Cardiac muscle cell (in vitro differentiated cells and primary cell): Measurements from ENCODE around the gene STARD3. TPM values are rescaled to one million over a fixed set of nuclear protein-coding genes. Genes with fewer than 3 reads are reported as not detected.

Source experiments
- DNase-seq, 2 donors: peaks; one replicate each; pipeline versions ENCODE4 v3.0.0 to v3.0.0-alpha.2; 2010 to 2017; ENCODE audit warnings: low read depth in 1 of 2, low spot score in 1 of 2
- H3K27ac ChIP-seq: fragments of 200-600 bp; sonication (generic); 2 replicates; pipeline ENCODE4 v1.5.1; 2016
- H3K27me3 ChIP-seq: fragments of 200-600 bp; sonication (generic); 2 replicates; pipeline ENCODE4 v1.6.0; 2016; ENCODE audit warnings: control low read depth
- H3K36me3 ChIP-seq: fragments of 200-600 bp; sonication (generic); 2 replicates; pipeline ENCODE4 v1.5.1; 2016; ENCODE audit warnings: control low read depth
- H3K4me1 ChIP-seq: fragments of 200-600 bp; sonication (generic); 2 replicates; pipeline ENCODE4 v1.8.1; 2017; ENCODE audit warnings: low read depth, mild to moderate bottlenecking, mixed run types
- H3K4me3 ChIP-seq: fragments of 200-600 bp; sonication (generic); 2 replicates; pipeline ENCODE4 v1.5.1; 2016; ENCODE audit warnings: mild to moderate bottlenecking
- H3K9me3 ChIP-seq: fragments of 200-600 bp; sonication (generic); 2 replicates; pipeline ENCODE4 v1.5.1; 2017; ENCODE audit warnings: low read depth, mild to moderate bottlenecking, control low read depth
- polyA plus RNA-seq: library from polyadenylated mRNA; unstranded; fragments of >200 nt; fragmentation: Nextera tagmentation; extraction: Ambion mirVana; gene quantifications from 2 replicates; pipeline ENCODE4 v1.2.1, GENCODE V29; 2016
- total RNA-seq: library from RNA; depleted of rRNA; stranded (reverse); fragments of >200 nt; gene quantifications from 2 replicates; pipeline ENCODE4 v1.2.3, GENCODE V29; 2016
- TF ChIP-seq, protein P1 (sequence below): IDR thresholded peaks from 2 replicates; pipeline ENCODE4 v1.5.1; 2012; ENCODE audit warnings: low read depth, mild to moderate bottlenecking, low read length

STARD3 gene
- total and polyA plus RNA-seq, 2 experiments from 2014 or later = 47.9 to 67.1 TPM

DNA sequence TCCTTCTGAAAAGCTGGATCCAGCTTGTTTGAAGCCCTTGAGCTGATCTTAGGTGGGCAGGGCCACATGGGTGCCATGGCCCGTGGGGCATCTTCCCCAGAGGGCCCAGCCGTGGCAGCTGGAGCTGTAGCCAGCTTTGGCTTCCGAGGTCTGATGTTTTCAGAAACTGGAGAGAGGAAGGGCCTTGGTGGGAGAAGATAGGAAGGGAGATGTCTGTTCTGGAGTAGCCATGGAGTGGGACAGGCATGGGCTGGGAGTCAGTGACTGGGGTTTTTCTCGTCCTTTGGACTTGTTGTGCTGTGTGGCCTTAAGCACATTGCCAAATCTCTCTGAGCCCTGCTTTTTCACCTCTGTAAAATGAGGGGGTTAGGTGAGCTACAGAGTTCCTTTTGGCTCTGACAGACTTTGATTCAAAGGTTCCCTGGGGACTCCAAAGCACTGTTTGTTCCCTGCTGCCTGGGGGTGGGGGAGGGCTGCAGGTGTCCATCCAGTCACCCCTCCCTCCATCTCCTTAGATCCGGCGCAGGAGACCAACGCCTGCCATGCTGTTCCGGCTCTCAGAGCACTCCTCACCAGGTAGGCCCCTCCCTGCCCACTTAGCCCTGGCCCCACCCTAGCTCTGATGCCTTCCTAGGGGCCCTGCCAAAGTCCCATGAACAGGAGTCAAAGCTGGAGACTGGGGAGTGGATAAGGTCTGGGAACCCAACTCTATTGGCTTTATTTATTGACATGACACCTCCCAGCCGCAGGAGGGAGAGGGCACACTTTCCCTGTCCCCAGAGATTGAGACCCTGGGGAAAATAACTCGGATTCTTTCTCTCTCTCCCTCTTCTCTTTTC lies 8.1 kb upstream of the STARD3 start:
- Histone ChIP-seq H3K27ac (no peak overlapping the region), H3K4me3 (no peak overlapping the region), H3K36me3 (no peaks in the 10 kb centered on the region), H3K4me1 (peaks cover 16% of the 10 kb centered on the region), H3K9me3 (no peaks in the 10 kb centered on the region), H3K27me3 (peaks cover 32% of the 10 kb centered on the region)
- no peak for DNase-seq
- TF ChIP-seq, protein P1, sequence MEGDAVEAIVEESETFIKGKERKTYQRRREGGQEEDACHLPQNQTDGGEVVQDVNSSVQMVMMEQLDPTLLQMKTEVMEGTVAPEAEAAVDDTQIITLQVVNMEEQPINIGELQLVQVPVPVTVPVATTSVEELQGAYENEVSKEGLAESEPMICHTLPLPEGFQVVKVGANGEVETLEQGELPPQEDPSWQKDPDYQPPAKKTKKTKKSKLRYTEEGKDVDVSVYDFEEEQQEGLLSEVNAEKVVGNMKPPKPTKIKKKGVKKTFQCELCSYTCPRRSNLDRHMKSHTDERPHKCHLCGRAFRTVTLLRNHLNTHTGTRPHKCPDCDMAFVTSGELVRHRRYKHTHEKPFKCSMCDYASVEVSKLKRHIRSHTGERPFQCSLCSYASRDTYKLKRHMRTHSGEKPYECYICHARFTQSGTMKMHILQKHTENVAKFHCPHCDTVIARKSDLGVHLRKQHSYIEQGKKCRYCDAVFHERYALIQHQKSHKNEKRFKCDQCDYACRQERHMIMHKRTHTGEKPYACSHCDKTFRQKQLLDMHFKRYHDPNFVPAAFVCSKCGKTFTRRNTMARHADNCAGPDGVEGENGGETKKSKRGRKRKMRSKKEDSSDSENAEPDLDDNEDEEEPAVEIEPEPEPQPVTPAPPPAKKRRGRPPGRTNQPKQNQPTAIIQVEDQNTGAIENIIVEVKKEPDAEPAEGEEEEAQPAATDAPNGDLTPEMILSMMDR = no peak

DNA sequence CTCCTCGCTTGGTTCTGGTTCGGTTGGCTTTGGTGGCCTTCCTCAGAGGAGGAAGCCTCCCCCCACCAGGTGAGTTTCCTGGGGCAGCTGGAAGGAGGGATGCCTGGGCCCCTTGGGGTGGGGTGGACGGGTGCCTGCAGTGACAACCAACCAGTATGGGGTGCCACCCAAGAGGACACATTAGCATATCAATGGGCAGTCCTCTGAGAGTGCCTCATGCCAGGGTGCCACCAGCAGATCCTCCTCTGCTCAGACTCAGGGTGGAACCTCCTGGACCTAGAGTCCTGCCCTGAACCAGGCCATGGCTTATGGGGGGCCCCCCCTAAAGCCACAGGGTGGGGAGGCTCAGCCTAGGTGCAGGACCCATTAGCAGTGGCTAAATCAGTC lies 7.5 kb upstream of the STARD3 start:
- peaks cover 13% of the 10 kb centered on the region for H3K4me1 ChIP-seq

DNA sequence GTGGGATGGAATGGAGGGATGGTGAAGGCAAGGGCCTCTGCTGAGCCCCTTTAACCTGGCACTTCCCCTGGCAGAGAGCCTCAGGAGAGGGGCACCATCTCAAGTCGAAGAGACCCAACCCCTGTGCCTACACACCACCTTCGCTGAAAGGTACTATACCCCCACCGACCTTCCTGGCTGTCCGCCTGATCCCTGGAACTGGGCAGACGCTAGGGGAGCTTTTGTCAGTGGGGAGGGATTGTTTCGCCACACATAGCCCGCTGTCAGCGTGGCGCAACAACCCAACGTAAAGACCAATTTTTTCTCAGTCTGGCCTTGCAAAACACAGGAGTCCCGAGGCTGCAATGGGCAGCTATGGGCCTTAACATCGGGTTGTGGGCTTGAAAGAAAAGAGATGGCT lies 7.0 kb upstream of the STARD3 start:
- peak in 1 of 2 donors; percentile 25 for DNase-seq
- peaks cover 31% of the 10 kb centered on the region for H3K27me3 ChIP-seq
- H3K4me1 ChIP-seq = peaks cover 11% of the 10 kb centered on the region

More for the DNA sequence above, 7.5 kb upstream of the STARD3 start:
- DNase-seq = no peak
- Histone ChIP-seq H3K36me3 (no peaks in the 10 kb centered on the region), H3K9me3 (no peaks in the 10 kb centered on the region), H3K27ac (no peak overlapping the region), H3K4me3 (no peak overlapping the region), H3K27me3 (peaks cover 32% of the 10 kb centered on the region)
- TF ChIP-seq, protein P1 = no peak

DNA sequence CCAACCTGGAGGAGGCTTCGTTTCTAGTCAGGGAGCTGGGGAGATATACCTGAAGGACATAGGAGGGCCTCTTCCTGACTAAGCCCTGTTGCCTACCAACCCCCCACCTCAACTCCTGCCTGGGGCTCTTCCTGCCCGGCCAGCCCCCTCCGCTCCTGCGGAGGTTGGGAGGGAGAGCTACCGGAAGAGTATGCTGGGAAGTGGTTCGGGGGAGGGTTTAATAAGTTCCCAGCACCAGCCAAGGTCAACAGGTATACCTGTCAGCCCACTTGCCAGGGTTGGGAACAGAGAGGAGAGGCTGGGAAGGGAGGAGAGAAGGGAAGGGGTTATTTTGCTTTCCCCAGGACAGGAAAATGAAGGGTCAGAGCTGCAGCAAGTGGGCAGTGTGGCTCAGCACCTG lies 5.5 kb upstream of the STARD3 start:
- H3K9me3 ChIP-seq = no peaks in the 10 kb centered on the region
- peaks cover 14% of the 10 kb centered on the region for H3K4me1 ChIP-seq
- TF ChIP-seq, protein P1 = no peak
- no peak overlapping the region for H3K27ac ChIP-seq
- H3K27me3 ChIP-seq = peaks cover 21% of the 10 kb centered on the region
- no peak overlapping the region for H3K4me3 ChIP-seq
- DNase-seq = no peak
- H3K36me3 ChIP-seq = no peaks in the 10 kb centered on the region

More for the DNA sequence above, 7.0 kb upstream of the STARD3 start:
- H3K4me3 ChIP-seq = no peak overlapping the region
- no peak overlapping the region for H3K27ac ChIP-seq
- H3K9me3 ChIP-seq = no peaks in the 10 kb centered on the region
- H3K36me3 ChIP-seq = no peaks in the 10 kb centered on the region
- TF ChIP-seq, protein P1 = no peak

DNA sequence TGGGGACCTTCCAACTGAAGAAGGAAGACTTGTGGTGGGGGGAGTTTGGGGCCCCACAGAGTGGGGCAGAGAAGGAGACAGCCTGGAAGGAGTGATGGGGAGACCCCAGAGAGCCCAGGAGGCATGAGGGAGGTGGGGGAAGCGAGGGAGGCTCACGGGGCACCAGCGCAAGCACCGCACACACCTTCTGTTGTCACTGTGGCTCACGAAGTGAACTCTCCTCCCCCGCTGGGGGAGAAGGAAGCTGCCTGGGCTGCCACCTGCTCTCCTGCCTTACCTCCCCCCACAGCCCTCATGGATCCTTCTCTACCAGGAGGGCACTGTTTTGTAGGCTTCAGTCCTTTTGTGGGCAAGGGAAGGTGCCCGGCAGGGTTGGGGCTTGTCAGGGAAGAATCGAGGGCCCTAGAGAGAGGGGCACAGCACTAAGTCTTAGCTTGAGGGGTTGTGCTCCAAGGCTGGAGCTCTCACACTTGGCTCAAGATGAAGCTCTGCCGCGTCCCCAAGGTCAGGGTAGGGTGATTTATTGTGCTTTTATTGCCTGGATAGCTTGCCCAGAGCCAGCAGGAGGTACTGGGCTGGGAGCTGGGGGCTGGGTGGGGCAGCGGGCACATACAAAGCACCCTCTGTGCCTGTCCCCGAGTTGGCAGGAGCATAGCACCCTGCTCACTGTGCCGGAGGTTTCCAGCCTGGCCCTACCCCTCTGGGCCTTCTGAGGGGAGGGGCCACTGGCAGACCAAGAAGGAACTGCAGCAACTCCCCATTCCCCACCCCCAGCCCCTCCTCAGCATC lies 4.6 kb upstream of the STARD3 start:
- no peak overlapping the region for H3K27ac ChIP-seq
- H3K27me3 ChIP-seq = peaks cover 13% of the 10 kb centered on the region
- TF ChIP-seq, protein P1 = no peak
- peaks cover 17% of the 10 kb centered on the region for H3K4me1 ChIP-seq
- H3K4me3 ChIP-seq = no peak overlapping the region
- no peak for DNase-seq
- no peaks in the 10 kb centered on the region for H3K9me3 ChIP-seq
- H3K36me3 ChIP-seq = no peaks in the 10 kb centered on the region
